Lung microvascular endothelial cell (primary cell): ENCODE data around the gene SPNS2. TPM values are rescaled to one million over a fixed set of nuclear protein-coding genes. Genes with fewer than 3 reads are reported as not detected.

ENCODE experiments used
- DNase-seq, 2 donors: peaks; one replicate each; pipeline versions ENCODE4 v3.0.0 to v3.0.0-alpha.2; 2010; ENCODE audit warnings: low read depth in 2 of 2
- total RNA-seq: library from RNA; depleted of rRNA; stranded (reverse); fragments of >200 nt; gene quantifications from 2 replicates; pipeline ENCODE4 v1.2.1, GENCODE V29; 2014

SPNS2 gene
- total RNA-seq, 1 donor from 2014 or later, result 71.4 TPM

- peak; percentile 39 to 93 for DNase-seq
Observed at GRCh38 chr17:4519361-4519788, 20.7 kb downstream of the SPNS2 start.

GRCh38 chr17:4520060-4520893 lies 21.6 kb downstream of the SPNS2 start:
- no peak for DNase-seq

DNA sequence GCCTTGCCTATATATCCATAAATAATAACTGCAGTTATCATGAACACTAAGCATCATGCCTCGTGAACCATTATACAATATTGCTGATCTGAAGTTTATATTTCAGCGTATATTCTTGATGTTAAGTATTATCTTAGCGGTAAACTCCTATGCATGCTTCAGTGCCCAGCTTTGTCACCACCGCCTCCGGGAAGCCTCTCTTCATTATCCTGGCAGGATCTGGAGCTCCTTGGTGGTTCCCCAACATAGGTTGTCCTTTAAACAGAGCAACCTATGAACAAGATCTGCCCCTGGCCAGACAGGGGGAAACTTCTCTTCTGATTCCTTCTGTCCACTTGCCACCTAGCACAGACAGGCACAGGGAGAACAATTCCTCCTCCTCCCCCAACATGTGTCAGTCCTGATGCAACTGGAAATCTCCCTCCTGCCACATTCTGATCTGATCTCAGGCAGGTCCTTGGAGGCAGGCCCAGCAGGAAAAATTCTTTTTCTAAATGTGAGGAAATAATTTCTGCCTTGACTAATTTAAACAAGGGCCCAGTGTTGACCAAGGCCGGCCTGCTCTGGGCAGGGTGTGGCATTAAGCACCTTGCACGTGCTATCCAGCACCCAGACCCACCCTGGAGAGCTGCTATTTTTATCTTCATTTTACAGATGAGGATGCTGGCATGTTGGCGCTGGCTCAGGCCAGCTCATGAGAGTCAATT lies 22.4 kb downstream of the SPNS2 start:
- peak; percentile 22 to 49 for DNase-seq

DNA sequence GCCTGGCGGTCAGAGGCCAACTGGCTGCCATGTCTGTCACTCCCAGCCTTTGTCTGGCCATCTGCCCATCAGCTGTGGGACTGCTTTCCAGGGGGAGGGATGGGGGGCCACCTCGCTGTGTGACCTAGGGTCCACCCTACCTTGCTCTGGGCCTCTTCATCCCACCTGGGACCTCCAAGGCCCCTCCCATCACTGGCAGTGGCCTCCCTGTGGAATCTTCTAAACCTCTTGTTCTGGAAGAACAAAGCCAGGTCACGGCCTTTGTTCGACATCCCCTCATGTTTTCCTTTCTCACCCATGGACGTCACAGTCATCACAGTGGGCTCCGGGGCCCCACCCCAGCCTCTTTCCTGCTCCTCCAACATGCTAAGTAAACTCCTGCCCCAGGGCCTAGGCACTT lies 24.0 kb downstream of the SPNS2 start:
- DNase-seq, result peak; percentile 30 to 60

- DNase-seq, result no peak
Observed at GRCh38 chr17:4523946-4524345, 25.3 kb downstream of the SPNS2 start.

GRCh38 chr17:4525691-4526397 lies 27.2 kb downstream of the SPNS2 start:
- no peak for DNase-seq

GRCh38 chr17:4527134-4527533 lies 28.5 kb downstream of the SPNS2 start:
- no peak for DNase-seq

DNA sequence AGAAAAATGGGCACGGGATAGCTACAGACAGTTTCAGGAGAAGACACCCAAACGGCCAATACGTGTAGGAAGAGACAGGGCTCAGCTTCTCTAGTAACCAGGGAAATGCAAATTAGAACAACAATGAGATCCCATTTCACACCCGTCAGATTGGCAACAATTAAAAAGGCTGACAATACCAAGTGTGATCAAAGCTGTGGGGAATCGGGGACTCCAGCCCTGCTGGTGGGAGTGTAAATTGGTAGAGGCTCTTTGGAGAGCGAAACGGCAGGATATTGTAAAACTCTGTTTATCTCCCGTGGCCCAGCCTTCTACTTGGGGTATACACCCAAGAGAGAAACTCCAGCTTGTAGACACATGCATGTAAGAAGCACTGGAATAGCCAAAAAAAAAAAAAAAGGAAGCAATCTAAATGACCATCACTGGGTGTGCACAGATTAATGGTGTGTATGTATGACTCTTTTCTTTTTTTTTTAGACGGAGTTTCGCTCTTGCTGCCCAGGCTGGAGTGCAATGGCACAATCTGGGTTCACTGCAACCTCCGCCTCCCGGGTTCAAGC lies 29.0 kb downstream of the SPNS2 start:
- DNase-seq, result no peak

- no peak for DNase-seq
Observed at GRCh38 chr17:4529533-4530152, 31.0 kb downstream of the SPNS2 start.

DNA sequence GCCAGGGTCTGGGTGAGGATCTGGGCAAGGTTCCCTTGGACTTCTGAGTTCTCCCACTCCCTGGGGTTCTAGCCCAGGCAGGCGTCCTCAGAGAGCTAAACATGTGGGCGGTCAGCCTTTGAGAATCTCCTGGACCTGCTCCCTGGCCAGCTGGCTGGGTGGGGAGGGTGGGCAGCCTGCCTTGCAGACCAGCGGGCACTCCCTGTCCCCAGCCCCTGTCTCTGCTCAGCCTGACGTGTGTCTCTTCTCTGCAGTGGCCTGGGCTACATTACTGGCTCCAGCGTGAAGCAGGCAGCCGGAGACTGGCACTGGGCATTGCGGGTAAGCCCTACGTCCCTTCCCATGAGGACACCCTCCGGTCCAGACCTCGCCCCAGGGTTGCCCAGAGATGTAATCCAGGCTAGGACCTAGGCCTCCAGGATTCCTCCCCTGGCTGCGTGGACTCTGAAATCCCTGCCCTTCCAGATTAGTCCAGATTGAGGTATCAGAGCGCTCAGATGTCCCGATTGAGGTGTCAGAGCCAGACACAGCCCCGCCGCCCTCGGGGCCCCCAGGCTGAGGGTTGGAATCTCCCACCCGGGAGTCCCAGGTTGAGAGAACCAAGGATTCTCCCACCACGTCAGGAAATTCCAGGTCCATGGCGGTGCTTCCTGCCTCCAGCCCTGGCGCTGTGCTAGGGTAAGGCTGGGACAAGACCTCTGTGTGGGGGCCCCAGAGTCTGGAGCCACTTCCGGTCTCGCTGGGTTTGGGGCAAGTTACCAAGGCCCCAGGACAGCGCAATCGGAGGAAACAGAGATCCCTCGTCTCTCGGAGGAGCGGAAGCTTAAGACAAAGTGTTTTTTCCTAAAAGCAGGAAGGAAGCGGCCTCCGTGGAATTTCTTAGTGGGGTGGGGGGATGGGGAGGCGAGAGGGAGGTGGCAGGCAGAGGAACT lies 32.4 kb downstream of the SPNS2 start:
- peak; percentile 83 to 94 for DNase-seq

DNA sequence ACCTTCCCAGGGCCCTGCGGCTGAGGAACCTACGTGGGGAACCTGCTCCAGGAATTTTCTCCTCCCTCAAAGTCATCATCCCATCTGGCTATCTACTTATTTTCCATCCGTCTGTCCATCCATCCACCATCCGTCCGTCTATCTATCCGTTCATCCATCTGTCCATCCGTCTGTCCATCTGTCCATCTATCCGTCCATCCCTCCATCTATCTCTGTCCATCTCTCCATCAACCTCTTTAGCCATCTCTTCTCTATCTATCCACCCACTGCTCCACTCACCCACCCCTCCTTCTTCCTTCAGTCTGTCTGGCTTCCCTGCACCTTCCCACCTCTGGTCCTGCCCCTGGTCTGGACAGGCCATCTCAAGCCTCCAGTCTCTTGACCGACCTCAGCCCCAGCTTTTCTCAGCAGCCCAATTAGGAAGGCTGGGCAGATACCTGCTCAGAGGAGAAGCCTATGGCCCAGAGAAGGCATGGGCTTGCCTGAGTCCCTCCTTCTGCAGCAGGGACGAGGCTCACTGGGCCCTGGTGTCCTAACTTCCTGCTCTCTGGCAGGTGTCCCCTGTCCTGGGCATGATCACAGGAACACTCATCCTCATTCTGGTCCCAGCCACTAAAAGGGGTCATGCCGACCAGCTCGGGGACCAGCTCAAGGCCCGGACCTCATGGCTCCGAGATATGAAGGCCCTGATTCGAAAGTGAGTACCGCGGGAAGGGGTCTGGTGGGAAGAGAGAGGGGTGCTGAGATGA lies 33.5 kb downstream of the SPNS2 start:
- DNase-seq, result no peak

DNA sequence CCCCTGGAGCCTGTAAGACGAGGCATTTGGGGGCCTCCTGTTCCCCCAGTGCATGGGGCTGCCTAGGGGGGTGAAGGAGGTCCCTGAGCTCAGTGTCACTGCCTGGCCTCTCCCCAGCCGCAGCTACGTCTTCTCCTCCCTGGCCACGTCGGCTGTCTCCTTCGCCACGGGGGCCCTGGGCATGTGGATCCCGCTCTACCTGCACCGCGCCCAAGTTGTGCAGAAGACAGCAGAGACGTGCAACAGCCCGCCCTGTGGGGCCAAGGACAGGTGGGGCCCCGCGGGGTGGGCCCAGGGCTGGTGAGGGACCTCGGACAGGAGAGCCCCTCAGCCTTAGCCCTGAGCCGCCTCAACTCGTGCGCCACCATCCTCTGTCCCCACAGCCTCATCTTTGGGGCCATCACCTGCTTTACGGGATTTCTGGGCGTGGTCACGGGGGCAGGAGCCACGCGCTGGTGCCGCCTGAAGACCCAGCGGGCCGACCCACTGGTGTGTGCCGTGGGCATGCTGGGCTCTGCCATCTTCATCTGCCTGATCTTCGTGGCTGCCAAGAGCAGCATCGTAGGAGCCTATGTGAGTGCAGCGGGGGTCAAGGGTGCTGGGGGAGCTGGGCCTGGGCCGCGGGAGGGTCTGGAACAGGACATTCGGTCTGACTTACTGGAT lies 34.3 kb downstream of the SPNS2 start:
- no peak for DNase-seq

DNA sequence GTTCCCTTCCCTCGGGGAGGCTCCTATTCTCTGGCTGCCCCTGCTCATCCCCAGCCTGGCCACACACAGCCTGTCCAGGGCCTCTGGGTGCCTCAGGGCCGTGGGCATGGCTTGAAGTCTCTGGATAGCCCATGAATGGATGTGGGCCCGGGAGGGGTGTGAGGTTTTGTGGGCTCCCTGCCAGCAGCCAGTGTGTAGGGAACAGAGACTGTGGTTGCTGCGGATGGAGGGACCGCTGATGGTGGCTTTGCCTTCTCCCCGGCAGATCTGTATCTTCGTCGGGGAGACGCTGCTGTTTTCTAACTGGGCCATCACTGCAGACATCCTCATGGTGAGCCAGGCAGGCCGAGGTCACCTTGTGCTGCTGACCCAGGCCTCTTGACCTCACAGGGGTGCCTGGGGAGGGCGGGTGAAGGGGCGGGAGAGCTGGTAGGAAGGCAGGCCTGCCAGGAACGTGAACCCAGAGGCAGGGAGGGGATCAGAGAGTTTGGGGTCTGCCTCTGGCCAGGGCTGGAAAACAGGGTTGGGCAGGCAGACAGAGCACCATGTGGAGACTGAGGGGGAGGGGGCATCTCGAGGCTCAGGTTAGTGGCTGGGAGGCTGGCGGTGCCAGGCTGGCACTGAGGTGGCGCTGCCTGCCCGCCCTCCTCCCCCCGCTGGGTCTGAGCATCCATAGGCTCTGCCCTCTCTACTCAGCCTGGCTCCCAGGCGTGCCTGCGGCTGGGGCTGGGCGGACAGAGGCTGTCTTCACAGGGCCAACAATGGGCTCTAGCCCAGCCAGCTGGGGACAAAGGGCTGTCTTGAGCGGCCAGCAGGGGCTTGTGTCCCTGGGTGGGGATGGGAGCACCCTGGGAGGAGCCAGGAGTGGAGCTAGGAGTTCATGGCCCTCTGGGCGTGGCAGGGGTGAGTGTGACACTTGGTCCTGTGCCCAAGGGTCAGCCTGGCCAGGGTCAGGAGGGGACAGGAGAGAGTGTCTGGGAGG lies 35.1 kb downstream of the SPNS2 start:
- peak; percentile 27 to 45 for DNase-seq

DNA sequence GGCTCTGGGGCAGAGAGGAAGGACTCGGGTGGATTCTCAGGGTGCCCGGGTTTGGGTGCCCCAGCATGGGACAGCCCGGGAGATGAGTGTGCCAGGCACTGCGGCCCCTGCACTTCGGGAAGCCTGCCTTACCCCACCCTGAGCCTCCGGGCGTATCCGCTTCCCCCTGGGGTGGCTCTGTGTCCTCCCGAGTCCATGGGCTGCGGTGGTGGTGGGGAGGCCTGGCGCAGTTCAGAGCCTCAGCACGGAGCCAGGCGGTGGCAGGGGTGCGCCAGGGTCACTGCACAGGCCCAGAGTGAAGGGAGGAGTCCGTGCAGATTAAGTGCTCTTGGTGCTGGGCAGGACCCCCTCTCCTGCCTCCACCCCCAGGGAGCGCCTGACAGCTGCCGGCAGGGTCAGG lies 35.8 kb downstream of the SPNS2 start:
- DNase-seq, result no peak

GRCh38 chr17:4534928-4535666 lies 36.4 kb downstream of the SPNS2 start:
- DNase-seq, result no peak

DNA sequence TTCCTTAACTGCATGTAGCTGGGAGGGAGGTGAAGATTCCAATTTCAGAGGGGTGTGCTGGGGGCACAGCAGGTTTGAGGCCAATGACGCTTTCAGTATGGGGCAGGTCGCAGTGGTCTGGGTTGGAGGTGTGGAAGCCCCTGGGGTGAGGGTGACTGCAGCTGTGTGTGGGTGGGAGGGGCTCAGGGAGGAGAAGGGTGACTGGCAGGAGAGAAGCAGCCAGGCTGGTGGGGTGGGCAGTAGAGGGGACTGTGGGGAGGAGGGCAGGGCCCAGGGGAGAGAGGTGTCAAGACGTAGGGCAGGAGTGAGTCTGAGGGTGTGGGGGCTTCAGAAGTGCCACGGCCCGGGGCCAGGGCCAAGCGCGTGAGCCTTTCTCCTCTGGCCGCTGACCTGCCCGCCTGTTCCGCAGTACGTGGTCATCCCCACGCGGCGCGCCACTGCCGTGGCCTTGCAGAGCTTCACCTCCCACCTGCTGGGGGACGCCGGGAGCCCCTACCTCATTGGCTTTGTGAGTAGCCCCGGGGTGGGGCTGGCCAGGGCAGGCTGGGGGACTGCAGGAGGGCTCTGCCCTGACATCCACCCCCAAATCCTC lies 37.1 kb downstream of the SPNS2 start:
- DNase-seq, result no peak

DNA sequence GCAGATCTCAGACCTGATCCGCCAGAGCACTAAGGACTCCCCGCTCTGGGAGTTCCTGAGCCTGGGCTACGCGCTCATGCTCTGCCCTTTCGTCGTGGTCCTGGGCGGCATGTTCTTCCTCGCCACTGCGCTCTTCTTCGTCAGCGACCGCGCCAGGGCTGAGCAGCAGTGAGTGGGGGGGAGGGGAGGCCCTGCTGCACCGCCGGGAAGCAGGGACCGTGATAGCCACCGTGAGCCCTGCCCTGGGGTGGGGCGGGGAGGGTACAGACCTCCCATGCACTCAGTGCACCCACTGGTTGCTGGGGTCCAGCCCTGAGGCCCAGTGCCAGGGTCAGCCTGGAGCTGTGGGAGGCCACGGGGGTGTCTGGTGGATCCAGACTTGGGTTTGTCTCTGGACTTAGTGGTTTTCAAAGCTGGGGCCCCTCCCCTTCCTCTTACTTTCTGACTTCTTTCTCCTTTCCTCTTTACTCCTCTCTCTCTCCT lies 37.6 kb downstream of the SPNS2 start:
- DNase-seq, result no peak
